GM12801 (cell line): ENCODE data around the gene ELOVL3.

Experiments
- TF ChIP-seq, protein P1 (sequence below): IDR thresholded peaks from one replicate; pipeline ENCODE4 v1.5.1; 2011; ENCODE audit warnings: control low read depth; ENCODE audit not compliant: insufficient read length; ENCODE audit errors: extremely low read depth

ELOVL3 gene

DNA sequence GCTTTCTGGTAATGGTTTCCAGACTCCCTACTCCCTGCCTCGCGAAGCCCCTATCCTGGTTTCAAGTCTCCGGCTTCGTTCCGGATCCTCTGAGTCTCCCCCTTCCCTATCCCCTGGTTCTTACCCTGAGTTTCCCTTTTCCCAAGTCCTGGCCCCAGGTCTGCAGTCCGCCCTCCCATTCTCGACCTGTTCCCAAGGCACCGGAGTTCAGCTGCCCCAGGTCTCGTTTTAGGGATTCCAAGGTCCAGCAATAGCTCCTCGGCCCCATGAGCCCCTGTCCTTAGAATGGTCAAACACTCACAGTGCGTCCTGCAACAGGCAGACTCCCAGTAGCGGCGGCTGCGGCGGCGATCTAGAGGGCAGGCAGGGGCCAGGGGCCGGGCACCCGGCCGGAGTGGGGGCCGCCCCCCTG, 14.9 kb downstream of the ELOVL3 start:
- TF ChIP-seq, protein P1, sequence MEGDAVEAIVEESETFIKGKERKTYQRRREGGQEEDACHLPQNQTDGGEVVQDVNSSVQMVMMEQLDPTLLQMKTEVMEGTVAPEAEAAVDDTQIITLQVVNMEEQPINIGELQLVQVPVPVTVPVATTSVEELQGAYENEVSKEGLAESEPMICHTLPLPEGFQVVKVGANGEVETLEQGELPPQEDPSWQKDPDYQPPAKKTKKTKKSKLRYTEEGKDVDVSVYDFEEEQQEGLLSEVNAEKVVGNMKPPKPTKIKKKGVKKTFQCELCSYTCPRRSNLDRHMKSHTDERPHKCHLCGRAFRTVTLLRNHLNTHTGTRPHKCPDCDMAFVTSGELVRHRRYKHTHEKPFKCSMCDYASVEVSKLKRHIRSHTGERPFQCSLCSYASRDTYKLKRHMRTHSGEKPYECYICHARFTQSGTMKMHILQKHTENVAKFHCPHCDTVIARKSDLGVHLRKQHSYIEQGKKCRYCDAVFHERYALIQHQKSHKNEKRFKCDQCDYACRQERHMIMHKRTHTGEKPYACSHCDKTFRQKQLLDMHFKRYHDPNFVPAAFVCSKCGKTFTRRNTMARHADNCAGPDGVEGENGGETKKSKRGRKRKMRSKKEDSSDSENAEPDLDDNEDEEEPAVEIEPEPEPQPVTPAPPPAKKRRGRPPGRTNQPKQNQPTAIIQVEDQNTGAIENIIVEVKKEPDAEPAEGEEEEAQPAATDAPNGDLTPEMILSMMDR, result no peak

DNA sequence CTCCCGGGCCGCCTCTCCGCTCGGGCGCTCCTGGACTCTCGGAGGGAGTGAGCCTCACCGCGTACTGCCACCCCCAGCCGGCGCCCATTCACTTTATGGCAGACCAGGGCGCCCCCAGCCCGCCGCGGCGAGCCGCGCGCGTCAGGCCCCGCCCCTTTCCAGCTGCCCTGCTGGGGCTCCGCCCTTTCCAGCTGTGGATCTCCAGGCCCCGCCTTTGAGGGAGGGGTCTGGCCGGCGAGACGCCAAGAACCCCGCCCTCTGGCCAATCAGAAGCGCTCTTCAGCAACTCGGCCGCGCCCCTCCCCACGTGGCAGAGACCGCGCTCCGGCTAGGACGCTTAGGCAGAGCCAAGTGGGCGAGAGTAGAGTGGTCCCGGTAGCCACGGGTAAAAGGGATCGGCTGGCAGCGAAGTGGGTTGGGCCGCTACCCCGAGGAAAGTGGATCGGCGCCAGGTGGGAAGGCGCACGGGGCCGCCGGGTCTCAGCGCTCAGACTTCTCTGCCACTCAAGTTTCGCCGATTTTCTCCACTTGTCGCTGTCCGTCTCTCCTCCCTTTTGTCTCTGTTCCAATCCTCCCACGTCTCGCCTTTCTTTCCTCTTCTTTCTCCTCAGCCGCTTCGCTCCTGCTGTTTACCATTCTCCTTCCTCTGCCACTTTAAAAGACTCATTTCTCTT, 15.5 kb downstream of the ELOVL3 start, which contains the start of gene PITX3:
PITX3 (minus strand) TSS at position 69 of the 674 bp plus-strand sequence. CDS start 9,432 bp downstream, outside the sequence.
- TF ChIP-seq, protein P1, result no peak

GRCh38 chr10:102242118-102242485, 16.0 kb downstream of the ELOVL3 start:
- TF ChIP-seq, protein P1, result no peak

GRCh38 chr10:102243309-102243708, 17.2 kb downstream of the ELOVL3 start:
- TF ChIP-seq, protein P1, result no peak

GRCh38 chr10:102245082-102245931, 19.2 kb downstream of the ELOVL3 start, which contains the start of gene GBF1:
GBF1 (plus strand) TSS chr10:102245532; CDS start chr10:102258939, 13,407 bp downstream.
- TF ChIP-seq, protein P1, result no peak

- TF ChIP-seq, protein P1, result no peak
These were observed 19.8 kb downstream of the ELOVL3 start for GRCh38 chr10:102245932-102246251.

DNA sequence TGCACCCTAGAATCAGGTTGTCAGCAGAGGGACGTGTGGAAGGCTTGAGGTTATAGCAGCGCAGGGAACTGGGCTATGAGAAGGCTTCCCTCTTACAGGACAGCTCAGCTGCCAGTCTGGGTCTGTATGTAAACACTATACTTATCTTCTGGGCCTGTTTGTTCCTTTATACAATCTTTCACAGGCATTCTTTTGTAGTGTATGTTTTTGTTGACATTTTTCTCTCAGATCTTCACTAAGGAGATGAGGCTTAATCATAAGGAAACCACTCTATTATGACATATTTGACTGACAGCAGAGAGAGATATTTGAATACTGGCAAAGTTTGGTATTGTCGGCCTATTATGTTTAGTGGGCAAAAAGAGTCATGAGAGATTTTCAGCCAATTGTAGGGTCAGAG, 20.2 kb downstream of the ELOVL3 start:
- TF ChIP-seq, protein P1, result no peak
